B cell (primary cell): ENCODE results near the gene TBC1D1.

Experiments
- EZH2 ChIP-seq: IDR thresholded peaks from 2 replicates; pipeline ENCODE4 v1.6.1; 2012; ENCODE audit warnings: borderline replicate concordance, low read depth, mild to moderate bottlenecking, moderate library complexity, low read length; ENCODE audit not compliant: insufficient read depth, poor library complexity, severe bottlenecking
- TF ChIP-seq, protein P1 (sequence below): fragments of 200-600 bp; IDR thresholded peaks from one replicate; pipeline ENCODE4 v1.8.0; 2022; ENCODE audit warnings: antibody characterized with exemption, mild to moderate bottlenecking

DNA sequence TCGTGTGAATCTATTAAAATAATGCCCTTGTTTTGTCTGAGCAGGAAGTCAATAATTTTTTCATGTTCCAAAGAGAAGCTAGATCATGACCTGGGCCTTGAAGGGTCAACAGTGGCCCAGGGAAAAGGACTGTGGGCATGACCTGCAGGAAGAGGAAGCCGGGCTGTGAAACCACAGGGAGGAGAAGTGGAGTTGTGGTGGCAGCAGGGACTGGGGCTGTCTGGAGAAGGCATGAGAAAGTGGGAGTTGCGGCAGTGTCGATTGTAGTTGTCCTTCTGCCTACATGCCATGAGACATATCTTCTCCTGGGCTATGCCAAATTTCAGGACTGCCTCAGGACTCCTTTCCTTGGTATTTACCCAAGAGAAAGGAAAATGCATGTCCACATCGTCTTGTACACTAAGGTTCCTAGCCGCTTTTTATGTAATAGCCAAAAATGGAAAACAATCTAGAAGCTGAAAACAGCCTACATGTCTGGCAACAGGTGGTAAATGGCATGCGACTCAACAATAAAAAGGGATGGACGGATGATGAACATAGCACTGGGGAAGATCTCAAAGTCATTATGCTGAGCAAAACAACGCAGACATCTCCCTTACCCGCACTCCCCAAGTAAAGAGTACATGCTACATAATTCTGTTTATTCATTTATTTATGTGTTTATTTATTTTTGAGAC is 55.8 kb downstream of the TBC1D1 start:
- TF ChIP-seq, protein P1, sequence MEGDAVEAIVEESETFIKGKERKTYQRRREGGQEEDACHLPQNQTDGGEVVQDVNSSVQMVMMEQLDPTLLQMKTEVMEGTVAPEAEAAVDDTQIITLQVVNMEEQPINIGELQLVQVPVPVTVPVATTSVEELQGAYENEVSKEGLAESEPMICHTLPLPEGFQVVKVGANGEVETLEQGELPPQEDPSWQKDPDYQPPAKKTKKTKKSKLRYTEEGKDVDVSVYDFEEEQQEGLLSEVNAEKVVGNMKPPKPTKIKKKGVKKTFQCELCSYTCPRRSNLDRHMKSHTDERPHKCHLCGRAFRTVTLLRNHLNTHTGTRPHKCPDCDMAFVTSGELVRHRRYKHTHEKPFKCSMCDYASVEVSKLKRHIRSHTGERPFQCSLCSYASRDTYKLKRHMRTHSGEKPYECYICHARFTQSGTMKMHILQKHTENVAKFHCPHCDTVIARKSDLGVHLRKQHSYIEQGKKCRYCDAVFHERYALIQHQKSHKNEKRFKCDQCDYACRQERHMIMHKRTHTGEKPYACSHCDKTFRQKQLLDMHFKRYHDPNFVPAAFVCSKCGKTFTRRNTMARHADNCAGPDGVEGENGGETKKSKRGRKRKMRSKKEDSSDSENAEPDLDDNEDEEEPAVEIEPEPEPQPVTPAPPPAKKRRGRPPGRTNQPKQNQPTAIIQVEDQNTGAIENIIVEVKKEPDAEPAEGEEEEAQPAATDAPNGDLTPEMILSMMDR, result no peak
- TF ChIP-seq EZH2, result no peak
